Measurements from ENCODE around the gene LYSMD2.

The LYSMD2 gene

DNA sequence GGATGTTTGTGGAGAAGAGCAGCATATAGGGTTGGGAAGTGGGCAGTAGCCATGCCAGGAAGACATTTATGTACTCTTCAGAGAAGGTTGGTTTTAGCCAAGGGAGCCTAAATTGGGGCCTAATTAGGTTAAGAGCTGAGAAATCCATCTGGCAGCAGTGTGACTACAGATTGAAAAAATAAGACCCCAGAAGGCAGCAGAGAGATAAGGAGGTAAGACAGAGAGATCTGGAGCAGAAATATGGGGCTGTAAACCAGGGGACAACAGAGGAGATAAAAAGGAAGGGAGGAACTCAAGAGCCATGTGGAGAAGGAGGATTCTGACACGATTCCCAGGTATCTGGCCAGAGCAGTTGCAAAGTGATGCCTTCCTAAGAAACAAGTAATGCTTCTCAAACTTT is 23.3 kb downstream of the LYSMD2 start:
- Histone ChIP-seq H3K36me3 (ENCODE audit: insufficient read depth, low read length) (no peaks in the 10 kb centered on the region), H3K9me3 (replicated peaks; ENCODE audit: low read length) (no peaks in the 10 kb centered on the region), H3K4me1 (ENCODE audit: control insufficient read depth, insufficient read depth, low read length) (no peaks in the 10 kb centered on the region), H3K4me2 (ENCODE audit: low read length) (no peak overlapping the region), H3K9ac (ENCODE audit: low read depth, low read length) (no peak overlapping the region), H3K4me3 (ENCODE audit: low read length) (no peak overlapping the region), H3K27me3 (ENCODE audit: control insufficient read depth, insufficient read depth, low read length) (no peaks in the 10 kb centered on the region)

DNA sequence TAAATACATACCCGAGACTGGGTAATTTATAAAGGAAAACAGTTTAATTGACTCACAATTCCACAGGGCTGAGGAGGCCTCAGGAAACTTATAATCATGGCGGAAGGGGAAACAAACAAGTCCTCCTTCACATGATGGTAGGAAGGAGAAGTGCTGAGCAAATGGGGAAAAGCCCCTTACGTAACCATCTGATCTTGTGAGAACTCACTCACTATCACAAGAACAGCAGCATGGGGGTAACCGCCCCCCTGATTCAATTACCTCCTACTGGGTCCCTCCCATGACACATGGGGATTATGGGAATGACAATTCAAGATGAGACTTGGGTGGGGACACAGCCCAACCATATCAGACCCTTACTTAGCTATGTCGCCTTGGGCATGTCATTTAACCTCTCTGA is 28.4 kb downstream of the LYSMD2 start:
- Histone ChIP-seq H3K9ac (ENCODE audit: low read depth, low read length) (no peak overlapping the region), H3K36me3 (ENCODE audit: insufficient read depth, low read length) (no peaks in the 10 kb centered on the region), H3K4me1 (ENCODE audit: control insufficient read depth, insufficient read depth, low read length) (no peaks in the 10 kb centered on the region), H3K9me3 (replicated peaks; ENCODE audit: low read length) (no peaks in the 10 kb centered on the region), H3K27me3 (ENCODE audit: control insufficient read depth, insufficient read depth, low read length) (peaks cover 2% of the 10 kb centered on the region), H3K4me3 (ENCODE audit: low read length) (no peak overlapping the region), H3K4me2 (ENCODE audit: low read length) (no peak overlapping the region)

DNA sequence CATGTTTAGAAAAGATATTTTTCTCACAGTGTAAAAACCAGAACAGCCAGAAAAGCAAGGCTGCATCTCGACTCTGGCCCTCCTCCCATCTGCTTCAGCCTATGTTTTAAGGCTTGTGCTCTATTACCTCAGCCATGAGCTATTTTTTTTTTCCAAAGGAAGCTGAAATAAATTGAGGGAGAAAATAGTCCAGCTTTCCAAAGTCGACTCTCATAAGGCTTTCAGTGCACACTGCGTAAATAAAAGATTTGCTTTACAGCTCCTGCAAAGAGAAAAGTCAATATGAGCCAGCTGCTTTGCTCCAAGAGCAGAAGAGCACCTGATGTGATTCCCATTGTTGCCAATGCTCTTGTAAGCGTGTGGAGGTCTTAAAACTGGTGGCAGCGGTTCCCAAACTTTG is 29.4 kb downstream of the LYSMD2 start:
- H3K36me3 ChIP-seq (ENCODE audit: insufficient read depth, low read length), result no peaks in the 10 kb centered on the region
- peaks cover 12% of the 10 kb centered on the region for H3K27me3 ChIP-seq (ENCODE audit: control insufficient read depth, insufficient read depth, low read length)
- no peak overlapping the region for H3K4me3 ChIP-seq (ENCODE audit: low read length)
- H3K4me1 ChIP-seq (ENCODE audit: control insufficient read depth, insufficient read depth, low read length), result no peaks in the 10 kb centered on the region
- H3K4me2 ChIP-seq (ENCODE audit: low read length), result no peak overlapping the region
- H3K9me3 ChIP-seq (replicated peaks; ENCODE audit: low read length), result no peaks in the 10 kb centered on the region
- no peak overlapping the region for H3K9ac ChIP-seq (ENCODE audit: low read depth, low read length)

DNA sequence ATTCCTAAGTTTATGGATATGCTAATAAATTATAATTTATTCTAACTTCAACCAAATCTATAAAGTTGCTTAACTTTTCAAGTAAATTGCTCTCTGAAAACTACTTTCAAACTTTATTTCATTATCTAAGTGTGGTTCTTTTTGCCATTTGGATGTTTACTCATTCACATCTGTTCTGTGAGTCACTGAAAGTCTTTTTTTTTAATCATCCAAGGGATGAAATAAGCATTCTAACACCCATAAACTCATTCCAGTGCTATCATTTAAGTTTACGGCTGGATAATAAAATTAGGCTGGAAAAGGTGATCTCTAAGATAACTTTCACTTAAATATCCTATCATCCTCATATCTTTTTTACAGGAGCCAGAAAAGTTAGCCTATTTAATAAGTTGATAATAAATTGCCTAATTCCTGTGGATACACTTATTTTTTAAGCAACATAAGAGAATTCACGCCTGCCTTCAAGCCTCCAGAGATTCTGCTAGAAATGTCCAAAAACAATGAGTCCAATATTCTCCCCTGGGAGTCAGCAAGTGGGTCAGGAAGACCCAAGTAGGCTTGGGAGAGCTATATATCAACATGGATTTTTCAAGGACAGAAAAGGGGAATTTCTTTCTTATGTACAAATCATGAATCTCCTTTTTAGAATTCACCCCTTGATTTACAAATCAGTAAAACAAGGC is 30.4 kb downstream of the LYSMD2 start:
- no peak overlapping the region for H3K9ac ChIP-seq (ENCODE audit: low read depth, low read length)
- no peaks in the 10 kb centered on the region for H3K36me3 ChIP-seq (ENCODE audit: insufficient read depth, low read length)
- H3K4me2 ChIP-seq (ENCODE audit: low read length), result no peak overlapping the region
- H3K4me3 ChIP-seq (ENCODE audit: low read length), result no peak overlapping the region
- no peaks in the 10 kb centered on the region for H3K4me1 ChIP-seq (ENCODE audit: control insufficient read depth, insufficient read depth, low read length)
- no peaks in the 10 kb centered on the region for H3K9me3 ChIP-seq (replicated peaks; ENCODE audit: low read length)
- H3K27me3 ChIP-seq (ENCODE audit: control insufficient read depth, insufficient read depth, low read length), result peaks cover 17% of the 10 kb centered on the region

DNA sequence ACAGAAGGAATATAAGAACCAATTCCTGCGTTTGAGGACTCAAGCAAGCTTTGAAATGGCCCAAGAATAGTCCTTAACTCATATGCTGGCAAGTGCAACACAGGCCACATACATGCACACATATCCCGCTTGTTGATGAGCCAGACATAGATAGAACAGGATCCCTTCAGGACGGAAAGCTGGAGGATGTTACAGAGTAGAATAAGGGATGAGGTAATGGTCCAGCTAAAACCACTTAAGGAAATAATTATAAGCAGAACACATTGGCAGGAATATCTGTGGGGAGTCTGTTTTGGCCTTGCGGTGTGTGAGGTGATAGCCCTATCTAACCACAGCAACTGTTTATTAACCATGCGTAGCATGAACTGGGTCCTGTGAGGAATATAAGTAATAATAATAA is 31.2 kb downstream of the LYSMD2 start:
- Histone ChIP-seq H3K4me1 (ENCODE audit: control insufficient read depth, insufficient read depth, low read length) (no peaks in the 10 kb centered on the region), H3K9me3 (replicated peaks; ENCODE audit: low read length) (no peaks in the 10 kb centered on the region), H3K9ac (ENCODE audit: low read depth, low read length) (no peak overlapping the region), H3K27me3 (ENCODE audit: control insufficient read depth, insufficient read depth, low read length) (peaks cover 20% of the 10 kb centered on the region), H3K4me3 (ENCODE audit: low read length) (no peak overlapping the region), H3K4me2 (ENCODE audit: low read length) (no peak overlapping the region), H3K36me3 (ENCODE audit: insufficient read depth, low read length) (no peaks in the 10 kb centered on the region)

DNA sequence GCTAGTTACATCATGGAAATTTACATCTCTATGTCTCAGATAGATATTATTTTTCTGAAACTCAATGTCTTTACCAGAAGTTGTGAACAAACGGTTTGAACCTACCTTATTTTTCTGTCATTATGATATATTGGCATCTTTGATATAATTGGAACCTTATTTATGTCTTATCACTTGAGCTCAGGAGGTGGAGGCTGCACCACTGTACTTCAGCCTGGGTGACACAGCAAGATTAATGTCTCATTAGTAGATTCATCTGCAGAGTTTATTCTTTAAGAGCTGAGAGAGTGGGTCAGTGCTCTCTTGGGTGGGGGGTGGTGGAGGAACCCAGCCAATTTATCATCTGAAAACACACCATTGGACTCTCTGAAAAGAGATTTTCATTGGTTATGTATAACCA is 34.7 kb downstream of the LYSMD2 start:
- Histone ChIP-seq H3K27me3 (ENCODE audit: control insufficient read depth, insufficient read depth, low read length) (peaks cover 50% of the 10 kb centered on the region), H3K9ac (ENCODE audit: low read depth, low read length) (no peak overlapping the region), H3K4me3 (ENCODE audit: low read length) (no peak overlapping the region), H3K4me1 (ENCODE audit: control insufficient read depth, insufficient read depth, low read length) (no peaks in the 10 kb centered on the region), H3K36me3 (ENCODE audit: insufficient read depth, low read length) (no peaks in the 10 kb centered on the region), H3K9me3 (replicated peaks; ENCODE audit: low read length) (no peaks in the 10 kb centered on the region), H3K4me2 (ENCODE audit: low read length) (no peak overlapping the region)

DNA sequence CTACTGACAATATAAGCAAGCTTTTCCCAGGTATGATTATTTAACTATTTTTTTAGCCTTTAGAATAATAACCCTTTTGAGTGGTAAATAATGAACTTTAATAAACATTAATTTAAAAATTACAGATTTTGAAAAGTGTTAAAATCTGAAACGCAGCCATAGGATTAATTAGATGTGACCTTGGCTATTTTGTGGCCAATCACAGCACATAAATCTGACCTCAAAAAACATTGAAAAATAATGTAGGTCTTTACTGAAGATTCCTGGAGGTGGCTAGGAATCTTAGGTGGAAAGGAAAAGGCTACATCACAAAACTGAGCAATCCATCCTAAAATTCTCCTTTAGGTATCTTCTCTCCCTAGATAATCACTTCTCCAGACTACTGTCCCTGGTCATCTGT is 38.1 kb downstream of the LYSMD2 start:
- H3K9ac ChIP-seq (ENCODE audit: low read depth, low read length), result no peak overlapping the region
- no peaks in the 10 kb centered on the region for H3K36me3 ChIP-seq (ENCODE audit: insufficient read depth, low read length)
- H3K9me3 ChIP-seq (replicated peaks; ENCODE audit: low read length), result no peaks in the 10 kb centered on the region
- peaks cover 51% of the 10 kb centered on the region for H3K27me3 ChIP-seq (ENCODE audit: control insufficient read depth, insufficient read depth, low read length)
- H3K4me2 ChIP-seq (ENCODE audit: low read length), result no peak overlapping the region
- no peaks in the 10 kb centered on the region for H3K4me1 ChIP-seq (ENCODE audit: control insufficient read depth, insufficient read depth, low read length)
- no peak overlapping the region for H3K4me3 ChIP-seq (ENCODE audit: low read length)

DNA sequence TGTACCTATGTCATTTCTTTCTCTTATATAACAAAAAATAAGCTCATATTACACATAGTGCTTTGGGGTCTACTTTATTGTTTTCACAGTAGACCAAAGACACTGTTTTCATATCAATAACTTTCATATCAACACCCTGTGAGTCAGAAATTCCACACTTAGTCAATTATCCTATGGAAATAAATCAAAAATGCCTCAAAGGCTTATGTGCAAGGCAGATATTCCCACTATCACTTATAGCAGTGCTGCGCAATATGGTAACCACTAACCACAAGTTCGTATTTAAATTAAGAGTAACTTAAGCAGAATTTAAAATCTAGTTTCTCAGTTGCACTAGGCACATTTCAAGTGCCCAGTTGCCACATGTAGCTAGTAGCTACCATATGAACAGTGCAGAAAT is 40.3 kb downstream of the LYSMD2 start:
- H3K36me3 ChIP-seq (ENCODE audit: insufficient read depth, low read length), result no peaks in the 10 kb centered on the region
- no peak overlapping the region for H3K4me3 ChIP-seq (ENCODE audit: low read length)
- H3K4me1 ChIP-seq (ENCODE audit: control insufficient read depth, insufficient read depth, low read length), result no peaks in the 10 kb centered on the region
- no peak overlapping the region for H3K9ac ChIP-seq (ENCODE audit: low read depth, low read length)
- no peak overlapping the region for H3K4me2 ChIP-seq (ENCODE audit: low read length)
- peaks cover 53% of the 10 kb centered on the region for H3K27me3 ChIP-seq (ENCODE audit: control insufficient read depth, insufficient read depth, low read length)
- no peaks in the 10 kb centered on the region for H3K9me3 ChIP-seq (replicated peaks; ENCODE audit: low read length)

DNA sequence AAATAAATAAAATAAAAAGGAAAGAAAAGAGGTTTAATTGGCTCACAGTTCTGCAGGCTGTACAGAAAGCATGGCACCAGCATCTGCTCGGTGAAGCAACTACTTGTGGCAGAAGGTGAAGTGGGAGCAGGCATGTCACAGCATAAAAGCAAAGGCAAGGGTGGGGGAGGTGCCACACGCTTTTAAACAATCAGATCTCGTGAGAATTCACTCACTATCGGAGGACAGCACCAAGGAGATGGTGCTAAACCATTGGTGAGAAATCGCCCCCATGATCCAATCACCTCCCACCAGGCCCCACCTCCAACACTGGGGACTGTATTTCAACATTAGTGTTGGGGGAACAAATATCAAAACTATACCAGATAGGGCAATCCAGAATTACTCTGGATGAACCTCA is 40.9 kb downstream of the LYSMD2 start:
- H3K36me3 ChIP-seq (ENCODE audit: insufficient read depth, low read length), result no peaks in the 10 kb centered on the region
- no peak overlapping the region for H3K4me2 ChIP-seq (ENCODE audit: low read length)
- H3K9ac ChIP-seq (ENCODE audit: low read depth, low read length), result no peak overlapping the region
- no peak overlapping the region for H3K4me3 ChIP-seq (ENCODE audit: low read length)
- peaks cover 58% of the 10 kb centered on the region for H3K27me3 ChIP-seq (ENCODE audit: control insufficient read depth, insufficient read depth, low read length)
- H3K4me1 ChIP-seq (ENCODE audit: control insufficient read depth, insufficient read depth, low read length), result no peaks in the 10 kb centered on the region
- H3K9me3 ChIP-seq (replicated peaks; ENCODE audit: low read length), result no peaks in the 10 kb centered on the region

DNA sequence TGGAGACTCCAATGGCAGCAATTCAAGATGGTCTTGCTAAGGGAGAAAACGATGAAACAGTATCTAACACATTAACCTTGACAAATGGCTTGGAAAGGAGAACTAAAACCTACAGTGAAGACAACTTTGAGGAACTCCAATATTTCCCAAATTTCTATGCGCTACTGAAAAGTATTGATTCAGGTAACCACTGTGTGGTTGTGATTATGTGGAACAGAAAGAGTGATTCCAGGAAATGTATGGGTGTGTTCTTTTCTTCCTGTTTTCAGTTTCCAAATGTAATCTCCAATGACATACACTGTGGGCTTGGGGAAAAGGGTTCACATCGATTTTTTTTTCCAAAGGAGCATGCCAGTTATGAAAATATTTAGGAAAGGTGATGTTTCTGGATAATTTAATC is 45.3 kb downstream of the LYSMD2 start:
- no peak overlapping the region for H3K4me2 ChIP-seq (ENCODE audit: low read length)
- H3K4me1 ChIP-seq (ENCODE audit: control insufficient read depth, insufficient read depth, low read length), result no peaks in the 10 kb centered on the region
- peaks cover 52% of the 10 kb centered on the region for H3K27me3 ChIP-seq (ENCODE audit: control insufficient read depth, insufficient read depth, low read length)
- H3K36me3 ChIP-seq (ENCODE audit: insufficient read depth, low read length), result no peaks in the 10 kb centered on the region
- H3K4me3 ChIP-seq (ENCODE audit: low read length), result no peak overlapping the region
- H3K9me3 ChIP-seq (replicated peaks; ENCODE audit: low read length), result no peaks in the 10 kb centered on the region
- no peak overlapping the region for H3K9ac ChIP-seq (ENCODE audit: low read depth, low read length)

DNA sequence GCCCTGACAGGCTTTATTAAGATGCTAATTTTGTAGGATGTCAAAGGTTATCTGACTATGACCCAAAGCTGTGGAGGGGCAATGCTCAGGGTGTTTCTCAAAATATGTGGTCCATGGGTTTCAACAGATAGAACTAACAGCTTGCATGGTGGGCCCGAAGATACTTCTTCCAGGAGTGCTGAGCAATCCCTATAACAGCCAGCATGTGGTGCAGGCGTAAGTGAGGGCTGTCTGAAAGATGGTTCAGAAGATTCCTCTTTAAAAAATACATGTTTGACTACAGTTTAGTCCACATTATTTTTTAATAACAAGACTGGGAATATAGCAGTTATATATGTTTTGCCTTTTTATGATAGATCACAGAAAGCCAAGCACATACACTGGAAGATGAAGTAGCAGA is 48.6 kb downstream of the LYSMD2 start:
- no peak overlapping the region for H3K4me3 ChIP-seq (ENCODE audit: low read length)

DNA sequence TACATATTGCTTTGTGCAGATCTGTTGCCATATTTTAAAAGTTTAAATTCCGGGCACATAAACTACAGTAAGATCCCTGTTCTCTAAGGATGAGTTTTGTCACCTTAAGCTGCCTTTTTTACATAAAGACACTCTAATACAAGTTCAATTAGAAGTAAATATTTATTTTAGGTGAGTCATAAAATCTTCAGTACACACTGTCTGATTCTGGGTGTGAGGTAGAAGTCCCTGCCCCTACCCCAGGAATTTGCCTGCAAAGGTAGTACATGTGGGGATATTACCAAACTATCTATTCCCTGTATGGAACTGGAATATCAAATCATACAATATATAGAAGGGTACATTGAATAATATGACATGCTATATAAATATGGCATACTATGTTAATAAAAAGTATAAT is 49.9 kb downstream of the LYSMD2 start:
- H3K4me3 ChIP-seq (ENCODE audit: low read length), result no peak overlapping the region

More for the DNA sequence above, 48.6 kb downstream of the LYSMD2 start:
- Histone ChIP-seq H3K4me1 (ENCODE audit: control insufficient read depth, insufficient read depth, low read length) (no peaks in the 10 kb centered on the region), H3K27me3 (ENCODE audit: control insufficient read depth, insufficient read depth, low read length) (peaks cover 56% of the 10 kb centered on the region), H3K9me3 (replicated peaks; ENCODE audit: low read length) (no peaks in the 10 kb centered on the region), H3K9ac (ENCODE audit: low read depth, low read length) (no peak overlapping the region), H3K36me3 (ENCODE audit: insufficient read depth, low read length) (no peaks in the 10 kb centered on the region), H3K4me2 (ENCODE audit: low read length) (no peak overlapping the region)

More for the DNA sequence above, 49.9 kb downstream of the LYSMD2 start:
- no peaks in the 10 kb centered on the region for H3K36me3 ChIP-seq (ENCODE audit: insufficient read depth, low read length)
- no peak overlapping the region for H3K9ac ChIP-seq (ENCODE audit: low read depth, low read length)
- no peaks in the 10 kb centered on the region for H3K4me1 ChIP-seq (ENCODE audit: control insufficient read depth, insufficient read depth, low read length)
- no peaks in the 10 kb centered on the region for H3K9me3 ChIP-seq (replicated peaks; ENCODE audit: low read length)
- H3K27me3 ChIP-seq (ENCODE audit: control insufficient read depth, insufficient read depth, low read length), result peaks cover 46% of the 10 kb centered on the region
- H3K4me2 ChIP-seq (ENCODE audit: low read length), result no peak overlapping the region
